HG03064 (cell line): ENCODE measurements around the gene COL9A3.
"Not testable (repeated sequence)": the region's sequence is repeated elsewhere in the genome, so short reads cannot be mapped to it uniquely, and the experiment has no call there.

Source experiments
- ATAC-seq: cut with Tn5 transposase; IDR thresholded peaks from one replicate; pipeline ENCODE4 v1.9.1; 2021; ENCODE audit warnings: low read depth; ENCODE audit not compliant: unreplicated experiment

COL9A3 gene

DNA sequence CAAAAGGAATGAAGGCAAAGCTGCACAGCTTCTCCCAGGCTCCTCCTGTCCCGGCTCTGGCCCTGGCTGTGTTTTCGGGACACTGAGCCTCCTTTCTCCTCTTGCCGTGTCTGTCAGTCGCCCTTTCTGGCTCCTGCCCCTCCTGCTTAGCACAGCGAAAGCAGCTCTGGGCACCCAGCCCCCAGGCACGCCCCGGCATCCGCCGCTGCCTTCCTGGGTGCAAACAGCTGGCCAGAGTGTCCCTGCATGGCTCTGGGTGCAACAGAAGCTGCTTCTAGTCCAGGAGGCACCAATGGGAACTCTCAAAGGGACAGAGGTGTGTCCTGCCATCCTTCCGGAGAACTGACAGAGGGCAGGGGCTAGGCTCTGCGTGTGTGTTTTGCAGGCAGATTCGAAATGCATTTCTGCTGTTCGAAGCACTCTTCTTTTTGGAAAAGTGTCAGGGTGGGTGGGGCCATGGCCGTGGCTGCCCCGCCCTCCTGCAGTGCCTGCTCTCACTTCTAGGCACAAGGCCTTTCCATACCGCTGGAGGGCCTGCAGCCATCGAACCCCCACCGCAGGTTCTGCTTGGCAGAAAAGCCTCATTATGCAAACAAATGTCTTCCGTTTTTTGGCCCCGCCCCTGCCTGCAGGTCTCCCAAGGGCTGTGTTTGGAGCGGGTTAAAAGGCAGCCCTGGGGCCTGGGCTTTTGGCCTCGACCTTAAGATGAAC, 15.5 kb downstream of the COL9A3 start:
- no peak for ATAC-seq

DNA sequence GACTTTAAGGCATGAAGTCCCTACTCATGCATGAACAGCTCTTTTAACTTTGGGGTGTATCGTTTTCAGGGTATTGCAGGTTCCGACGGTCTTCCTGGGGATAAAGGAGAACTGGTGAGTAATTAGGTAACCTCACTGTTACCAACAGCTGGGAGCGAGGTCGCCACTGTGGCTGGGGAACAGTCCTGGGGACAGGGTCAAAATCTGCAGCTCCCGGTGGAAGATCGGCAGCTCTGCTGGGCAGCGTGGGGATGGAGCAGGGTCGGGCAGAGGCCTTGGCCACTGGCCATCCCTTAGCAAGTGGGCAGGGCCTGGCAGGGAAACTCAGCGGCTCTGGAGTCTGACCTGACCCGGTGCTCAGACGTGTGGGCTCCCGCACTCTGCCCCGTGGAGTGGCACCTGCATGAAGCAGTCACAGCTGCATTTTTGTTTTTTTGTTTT, 16.1 kb downstream of the COL9A3 start:
- ATAC-seq: no peak

DNA sequence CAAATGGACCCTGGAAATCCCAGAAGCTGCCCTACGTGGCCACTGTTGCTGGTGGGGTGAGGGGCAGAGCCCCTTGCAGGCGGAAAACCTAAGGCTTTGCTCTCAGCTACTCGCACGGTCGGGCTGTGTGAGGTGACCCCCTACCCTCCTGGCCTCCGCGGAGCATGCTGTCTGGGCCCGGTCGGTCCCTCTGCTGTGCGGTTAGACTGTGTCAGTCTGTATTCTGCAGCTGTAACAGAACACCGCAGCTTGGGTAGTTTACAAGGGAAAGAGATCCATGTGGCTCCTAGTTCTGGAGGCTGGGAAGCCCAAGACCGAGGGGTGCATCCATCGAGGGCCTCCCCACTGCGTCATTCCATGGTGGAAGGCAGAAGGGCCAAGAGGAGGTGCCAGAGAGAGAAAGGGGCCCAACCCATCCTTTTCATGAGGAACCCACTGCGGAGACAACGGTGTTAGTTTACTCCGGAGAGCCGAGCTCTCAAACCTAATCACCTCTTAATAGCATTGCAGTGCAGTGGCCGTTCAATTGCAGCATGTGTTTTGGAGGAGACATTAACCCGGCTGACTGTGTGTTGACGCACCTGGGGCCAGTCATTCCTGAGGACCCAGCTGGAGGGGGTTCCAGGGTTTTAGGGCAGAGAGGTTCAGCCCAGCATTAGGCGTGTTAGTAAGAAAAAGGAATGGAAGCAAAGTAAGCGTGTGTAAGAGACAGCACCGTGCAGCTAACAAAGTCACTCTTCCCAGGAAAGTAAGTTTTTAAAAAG, 18.3 kb downstream of the COL9A3 start:
- ATAC-seq: no peak

DNA sequence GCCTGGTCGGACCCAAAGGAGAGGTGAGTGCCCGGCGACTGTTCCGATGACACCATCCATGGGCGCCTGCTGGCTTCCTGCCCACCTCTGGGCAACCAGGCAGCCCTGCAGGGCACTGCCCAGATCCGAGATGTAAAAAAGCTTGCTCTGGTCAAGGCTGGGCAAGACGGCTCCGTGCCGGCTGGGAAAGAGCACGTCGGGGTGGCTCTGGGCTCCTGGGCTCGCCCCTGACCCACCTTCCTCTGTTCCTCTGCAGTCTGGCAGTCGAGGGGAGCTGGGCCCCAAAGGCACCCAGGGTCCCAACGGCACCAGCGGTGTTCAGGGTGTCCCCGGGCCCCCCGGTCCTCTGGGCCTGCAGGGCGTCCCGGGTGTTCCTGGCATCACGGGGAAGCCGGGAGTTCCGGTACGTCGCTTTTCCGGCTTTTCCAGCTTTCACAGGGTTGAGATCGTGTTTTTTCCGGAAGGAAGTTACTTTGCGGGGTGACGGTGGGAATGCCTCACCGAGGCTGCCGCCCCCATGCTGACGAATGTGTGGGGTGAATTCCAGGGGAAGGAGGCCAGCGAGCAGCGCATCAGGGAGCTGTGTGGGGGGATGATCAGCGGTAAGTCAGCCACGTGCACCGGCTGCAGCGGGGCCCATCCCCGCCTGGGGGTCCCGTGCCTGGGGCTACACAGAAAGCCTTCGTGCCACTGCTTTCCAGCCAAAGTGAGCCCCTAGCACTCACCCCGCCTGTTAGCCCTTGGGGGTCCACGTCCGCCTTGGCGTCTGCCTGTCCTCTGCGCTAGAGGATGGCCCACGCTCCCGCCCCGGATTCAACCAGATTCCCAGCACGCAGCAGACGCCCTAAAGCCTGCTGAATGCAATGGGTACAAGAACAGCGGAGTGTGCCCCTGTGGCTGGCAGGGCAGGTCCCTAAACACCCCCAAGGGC, 19.3 kb downstream of the COL9A3 start:
- no peak for ATAC-seq

DNA sequence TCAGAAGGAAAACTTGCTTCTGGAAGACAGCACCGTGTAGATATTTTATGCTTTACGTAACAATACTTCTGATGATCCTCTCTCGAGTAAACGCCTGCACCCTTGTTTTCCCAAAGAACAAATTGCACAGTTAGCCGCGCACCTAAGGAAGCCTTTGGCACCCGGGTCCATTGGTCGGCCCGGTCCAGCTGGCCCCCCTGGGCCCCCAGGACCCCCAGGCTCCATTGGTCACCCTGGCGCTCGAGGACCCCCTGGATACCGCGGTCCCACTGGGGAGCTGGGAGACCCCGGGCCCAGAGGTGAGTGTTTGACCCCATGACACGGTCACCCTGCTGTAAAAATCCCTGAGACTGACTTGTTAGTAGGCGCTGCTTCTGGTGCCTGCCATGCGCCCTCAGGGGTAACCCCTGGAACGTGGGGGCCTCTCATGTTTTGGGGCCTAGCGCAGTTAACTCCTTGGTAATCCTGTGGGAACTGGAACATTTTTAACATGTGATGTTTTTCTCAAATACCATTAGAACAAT, 20.2 kb downstream of the COL9A3 start:
- ATAC-seq: no peak

DNA sequence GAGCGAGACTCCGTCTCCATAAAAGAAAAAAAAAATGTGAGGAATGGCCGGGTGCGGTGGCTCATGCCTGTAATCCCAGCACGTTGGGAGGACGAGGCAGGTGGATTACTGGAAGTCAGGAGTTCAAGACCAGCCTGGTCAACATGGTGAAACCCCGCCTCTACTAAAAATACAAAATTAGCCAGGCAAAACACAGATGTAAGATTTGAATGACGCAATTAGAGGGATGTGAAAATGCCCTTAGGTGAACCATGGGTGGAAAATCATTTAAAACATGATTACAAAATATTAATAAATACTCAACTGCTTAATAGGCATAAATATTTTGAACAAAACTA, 20.9 kb downstream of the COL9A3 start:
- ATAC-seq: no peak

DNA sequence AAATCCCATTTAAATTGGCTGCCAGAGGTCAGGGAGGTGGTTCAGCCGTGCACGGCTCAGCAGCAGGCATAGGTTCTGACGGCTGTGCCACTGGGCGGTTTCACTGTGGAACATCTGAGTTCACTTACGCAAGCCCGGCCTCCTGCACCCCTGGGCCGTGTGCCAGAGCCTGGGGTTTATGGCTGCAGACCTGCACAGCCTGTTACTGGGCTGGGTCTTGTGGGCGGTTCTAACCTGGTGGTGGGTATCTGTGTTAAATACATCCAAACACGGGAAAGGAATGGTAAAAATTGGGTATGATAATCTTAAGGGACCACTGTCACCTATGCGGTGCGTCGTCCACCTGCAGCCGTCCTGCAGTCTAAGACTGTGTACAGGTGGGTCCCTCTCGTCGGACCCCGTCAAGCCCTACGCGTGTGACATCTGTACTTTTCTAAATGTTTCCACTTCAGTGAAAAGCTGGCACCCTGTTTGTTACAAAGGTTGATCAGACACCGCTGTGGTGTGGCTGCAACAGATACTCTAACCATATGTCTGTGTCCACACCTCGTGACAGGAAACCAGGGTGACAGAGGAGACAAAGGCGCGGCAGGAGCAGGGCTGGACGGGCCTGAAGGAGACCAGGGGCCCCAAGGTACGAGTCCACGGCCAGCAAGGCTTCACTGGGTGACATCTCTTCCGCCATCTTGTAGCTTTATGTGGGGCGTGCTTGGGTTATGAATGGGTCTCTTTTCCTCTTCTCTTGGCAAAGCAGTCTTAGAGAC, 21.5 kb downstream of the COL9A3 start:
- ATAC-seq: no peak

DNA sequence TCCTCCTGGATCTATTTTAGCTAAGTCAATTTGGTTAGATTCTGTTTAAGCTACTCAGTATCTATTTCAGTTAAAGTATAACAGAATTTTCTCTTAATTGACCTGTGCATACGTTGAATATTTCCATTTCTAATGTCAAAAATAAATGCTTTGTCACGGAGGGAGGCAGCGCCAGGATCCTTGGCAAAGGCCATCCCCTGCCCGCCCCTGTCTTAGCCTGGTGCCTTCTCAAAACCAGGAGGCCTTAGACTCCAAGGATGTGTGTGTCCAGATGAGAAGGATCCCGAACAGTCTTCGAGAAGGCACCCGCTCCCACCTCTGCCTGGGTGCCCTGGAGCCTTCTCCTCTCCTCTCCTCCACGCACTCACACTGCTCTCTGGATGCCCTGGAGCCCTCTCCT, 22.4 kb downstream of the COL9A3 start:
- ATAC-seq: no peak

DNA sequence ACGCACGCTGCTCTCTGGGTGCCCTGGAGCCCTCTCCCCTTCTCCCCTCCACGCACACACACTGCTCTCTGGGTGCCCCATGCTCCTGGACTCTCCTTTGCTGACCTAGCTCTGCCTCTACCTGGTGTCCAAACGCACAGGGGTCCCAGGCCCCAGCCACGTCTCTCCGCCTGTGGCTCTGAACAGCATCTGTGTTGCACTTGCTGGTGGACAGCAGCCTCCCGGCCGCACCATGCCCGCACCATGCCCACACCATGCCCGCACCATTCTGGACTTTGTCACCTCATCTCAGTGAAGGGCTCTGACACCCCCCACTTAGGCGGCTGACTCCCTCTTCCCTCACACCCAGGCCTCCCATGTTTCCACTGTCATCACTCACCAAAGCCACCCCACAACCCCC, 23.0 kb downstream of the COL9A3 start:
- no peak for ATAC-seq

DNA sequence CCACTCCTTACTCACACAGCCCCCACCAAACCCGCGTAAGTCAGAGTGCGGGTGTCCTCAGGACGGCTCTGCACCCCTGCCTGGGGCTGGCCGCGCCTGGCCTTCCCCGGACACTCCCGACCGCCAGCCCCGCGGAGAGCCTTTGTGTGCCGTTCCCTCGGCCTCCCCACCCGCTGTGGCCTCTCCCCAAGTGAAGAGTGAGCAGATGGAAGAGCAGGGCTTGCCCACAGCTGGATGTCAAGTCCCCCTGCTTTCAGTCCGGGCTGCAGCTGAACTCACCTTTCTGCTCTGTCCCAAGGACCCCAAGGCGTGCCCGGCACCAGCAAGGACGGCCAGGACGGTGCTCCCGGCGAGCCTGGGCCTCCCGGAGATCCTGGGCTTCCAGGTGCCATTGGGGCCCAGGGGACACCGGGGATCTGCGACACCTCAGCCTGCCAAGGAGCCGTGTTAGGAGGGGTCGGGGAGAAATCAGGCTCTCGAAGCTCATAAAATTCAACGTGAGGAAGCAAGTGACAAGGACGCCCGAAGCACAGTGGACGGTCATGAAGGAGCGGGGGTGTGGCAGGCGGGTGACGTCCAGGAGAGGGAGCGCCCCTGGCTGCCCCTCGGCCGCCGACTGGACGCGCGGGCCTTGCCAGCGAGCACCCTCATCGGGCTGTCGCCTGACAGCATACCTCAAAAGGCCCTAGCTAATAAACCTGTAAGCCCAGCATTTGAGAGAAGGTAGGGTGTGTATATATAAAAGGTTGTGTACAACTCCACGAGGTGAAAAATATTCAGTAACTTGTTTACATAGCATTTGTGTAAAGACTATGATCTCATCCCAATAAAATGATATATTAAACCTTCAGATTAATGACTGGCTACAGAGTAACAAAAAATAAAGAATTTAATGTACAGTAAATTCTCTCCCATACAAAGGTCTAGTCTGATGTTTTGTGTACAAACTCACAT, 23.7 kb downstream of the COL9A3 start:
- ATAC-seq: no peak

DNA sequence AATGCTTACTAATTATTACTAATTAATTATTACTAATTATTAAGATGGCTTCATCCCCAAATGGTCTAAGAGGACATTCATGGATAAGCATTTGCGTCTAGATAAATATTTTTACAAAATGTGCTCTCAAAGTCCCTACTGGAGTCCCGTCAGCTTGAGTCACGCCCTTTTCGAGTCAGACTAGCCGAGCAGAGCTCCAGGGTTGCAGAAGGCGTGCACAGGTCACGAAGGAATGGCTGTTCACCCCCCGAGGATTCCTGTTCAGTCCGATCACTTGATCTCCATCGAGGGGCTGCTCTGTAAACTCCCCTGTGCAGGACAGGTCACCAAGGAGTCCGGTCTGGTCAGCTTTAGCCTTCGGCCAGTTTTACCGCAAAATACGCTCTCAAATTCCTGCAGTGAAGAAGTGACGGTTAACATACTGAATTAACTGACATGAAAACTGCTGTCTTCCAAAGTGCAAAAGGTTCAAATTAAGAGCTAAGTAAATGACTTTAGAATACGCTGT, 24.9 kb downstream of the COL9A3 start:
- no peak for ATAC-seq

DNA sequence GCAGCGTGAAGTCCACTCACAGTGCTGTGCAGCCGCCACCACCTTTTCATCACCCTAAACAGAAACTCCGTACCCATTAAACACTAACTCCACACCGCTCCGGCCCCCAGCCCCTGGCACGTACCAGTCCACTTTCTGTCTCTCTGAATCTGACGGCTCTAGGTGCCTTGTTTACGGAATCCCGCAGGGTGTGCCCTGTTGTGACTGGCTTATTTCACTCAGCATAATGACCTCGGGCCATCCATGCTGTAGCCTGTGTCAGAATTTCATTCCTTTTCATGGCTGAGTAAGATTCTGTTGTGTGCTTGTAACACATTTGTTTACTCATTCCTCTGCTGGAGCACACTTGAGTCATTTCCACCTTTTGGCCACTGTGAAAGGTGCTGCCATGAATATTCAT, 26.8 kb downstream of the COL9A3 start:
- ATAC-seq: no peak

DNA sequence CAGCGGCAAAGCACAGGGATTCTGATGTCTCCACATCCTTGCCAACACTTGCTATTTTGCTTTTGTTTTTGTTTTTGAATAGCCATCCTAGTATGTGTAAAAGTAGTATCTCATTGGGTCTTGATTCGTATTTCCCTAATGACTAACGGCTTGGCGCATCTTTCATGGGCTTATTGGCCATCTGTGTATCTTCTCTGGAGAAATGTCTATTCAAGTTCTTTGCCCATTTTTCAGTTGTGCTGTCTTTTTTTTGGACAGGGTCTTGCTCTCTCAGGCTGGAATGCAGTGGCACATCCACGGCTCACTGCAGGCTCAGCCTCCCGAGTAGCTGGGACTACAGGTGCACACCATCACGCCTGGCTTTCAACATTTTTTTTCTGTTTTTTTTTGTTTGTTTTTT, 27.3 kb downstream of the COL9A3 start:
- ATAC-seq: no peak

DNA sequence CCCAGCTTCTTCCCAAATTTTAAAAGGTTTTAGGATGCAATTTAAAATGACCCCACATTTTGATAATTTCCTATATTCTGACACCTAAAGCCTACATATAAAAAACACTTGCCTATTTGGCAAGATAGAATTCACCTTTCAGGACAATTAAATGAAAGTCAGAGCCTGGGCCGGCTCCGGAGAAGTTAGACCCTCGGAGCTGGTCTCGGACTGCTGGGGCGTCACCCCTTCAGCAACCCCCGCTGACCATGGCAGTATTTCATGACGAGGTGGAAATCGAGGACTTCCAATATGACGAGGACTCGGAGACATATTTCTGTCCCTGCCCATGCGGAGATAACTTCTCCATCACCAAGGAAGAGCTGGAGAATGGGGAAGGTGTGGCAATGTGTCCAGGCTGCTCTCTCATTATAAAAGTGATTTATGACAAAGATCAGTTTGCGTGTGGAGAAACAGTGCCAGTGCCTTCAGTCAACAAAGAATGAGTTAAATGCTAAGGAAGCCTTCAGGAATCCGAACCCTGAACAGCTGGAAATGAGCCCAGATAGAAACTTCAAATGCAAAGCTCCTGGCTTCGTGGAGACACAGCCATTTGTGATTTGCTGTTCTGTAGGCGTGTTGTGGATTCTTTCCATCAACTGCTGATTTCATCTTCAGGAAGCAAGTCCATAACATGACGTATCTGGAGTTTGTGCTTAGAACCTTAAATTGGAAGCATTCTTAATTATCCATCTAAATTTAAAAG, 28.7 kb downstream of the COL9A3 start:
- ATAC-seq: no peak

DNA sequence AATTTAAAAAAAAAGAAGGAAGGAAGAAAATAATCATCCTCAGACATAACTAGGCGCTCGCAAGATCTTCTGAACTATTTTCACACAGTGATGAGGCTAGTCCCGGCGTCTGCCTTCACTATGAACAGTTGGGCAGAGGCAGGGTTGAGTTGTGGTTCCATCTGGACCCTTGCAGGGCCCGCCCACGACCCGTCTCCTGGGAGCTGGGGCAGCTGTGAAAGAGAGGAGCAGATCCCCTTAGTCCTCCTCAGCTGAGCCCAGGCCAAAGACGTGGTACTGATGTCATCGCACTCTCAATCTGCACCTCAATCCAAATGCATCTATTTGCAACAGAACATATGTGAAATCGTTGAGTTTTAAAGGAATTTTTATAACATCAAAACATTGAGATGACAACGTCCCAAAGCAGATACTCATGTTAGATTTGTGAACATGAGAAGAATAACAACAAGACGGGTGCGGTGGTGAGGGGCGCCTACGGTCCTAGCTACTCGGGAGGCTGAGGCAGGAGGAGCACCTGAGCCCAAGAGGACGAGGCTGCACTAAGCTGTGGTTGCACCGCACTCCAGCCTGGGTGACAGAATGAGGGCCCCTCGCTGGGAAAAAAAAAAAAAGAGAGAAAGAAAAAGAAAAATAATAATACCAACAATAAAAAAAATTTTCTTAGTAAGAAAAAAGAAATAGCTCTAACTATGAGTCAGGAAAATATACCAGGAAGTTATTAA, 29.5 kb downstream of the COL9A3 start:
- ATAC-seq: no peak

DNA sequence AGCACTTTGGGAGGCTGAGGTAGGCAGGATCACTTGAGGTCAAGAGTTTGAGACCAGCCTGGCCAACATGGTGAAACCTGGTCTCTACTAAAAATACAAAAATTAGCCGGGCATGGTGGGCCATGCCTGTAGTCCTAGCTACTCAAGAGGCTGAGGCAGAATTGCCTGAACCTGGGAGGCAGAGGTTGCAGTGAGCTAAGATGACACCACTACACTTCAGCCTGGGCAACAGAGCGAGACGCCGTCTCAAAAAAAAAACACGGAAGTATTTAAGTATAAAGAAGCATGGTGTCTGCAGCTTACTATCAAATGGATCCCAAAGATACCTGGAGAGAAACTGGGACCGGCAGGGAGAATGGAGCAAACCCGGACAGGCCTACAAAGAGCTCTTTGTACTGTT, 32.1 kb downstream of the COL9A3 start:
- ATAC-seq: not testable (repeated sequence)

DNA sequence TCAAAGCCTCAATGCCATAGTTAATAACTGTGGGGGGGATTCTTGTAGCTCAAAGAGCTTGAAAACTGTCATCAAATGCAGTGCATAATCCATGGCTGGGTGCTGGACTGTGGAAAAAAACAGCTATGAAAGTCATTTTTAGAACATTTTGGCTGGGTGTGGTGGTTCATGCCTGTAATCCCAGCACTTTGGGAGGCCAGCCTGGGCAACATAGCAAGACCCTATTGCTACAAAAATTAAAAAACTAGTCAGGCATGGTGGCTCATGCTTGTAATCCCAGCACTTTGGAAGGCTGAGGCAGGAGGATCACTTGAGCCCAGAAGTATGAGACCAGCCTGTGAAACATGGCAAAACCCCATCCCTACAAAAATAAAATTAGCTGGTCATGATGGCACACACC, 32.6 kb downstream of the COL9A3 start:
- no peak for ATAC-seq
